ENCODE measurements around the gene SNX5. TPM values are rescaled to one million over a fixed set of nuclear protein-coding genes. Genes with fewer than 3 reads are reported as not detected.

Gene SNX5
- total and polyA plus RNA-seq, 9 of the 15 experiments (the other 6 are each of a cell fraction or from before 2014, with no cell fraction given), result 53.5 to 276 (median 160) TPM

- H3K4me2 ChIP-seq (ENCODE audit: insufficient read depth, low read length), result no peak overlapping the region
- H3K4me1 ChIP-seq (replicated peaks in 1 of 2; ENCODE audit: control insufficient read depth in 2 of 2, insufficient read depth in 2 of 2, low read length in 2 of 2), result peaks cover 7 to 14% of the 10 kb centered on the region in 2 experiments; a peak in 4 of 5 replicates
- no peaks in the 10 kb centered on the region for H3K27me3 ChIP-seq (ENCODE audit: control insufficient read depth in 2 of 2, insufficient read depth in 2 of 2, low read length in 2 of 2)
- no peak overlapping the region for H3K27ac ChIP-seq (ENCODE audit: extremely low read depth, low read depth, low read length)
- H2AFZ ChIP-seq (ENCODE audit: low read depth, low read length), result no peak overlapping the region
- no TSS peak for BruUV-seq (replicated peaks)
- intact Hi-C loops (cut with micrococcal nuclease), result no loop called here
- FAIRE-seq, result no peak
- no peak overlapping the region; a peak in 1 of 4 replicates for H3K9ac ChIP-seq (ENCODE audit: insufficient read depth in 1 of 2, low read depth in 2 of 2, low read length in 2 of 2)
- in situ Hi-C loops (cut with MboI), result no loop called here
- 22% methylated on average over 1 of the region's 1 CpG for WGBS (ENCODE audit: insufficient coverage, low coverage, missing lambda C conversion rate)
- H3K9me1 ChIP-seq (ENCODE audit: control insufficient read depth, insufficient read depth, low read length), result no peaks in the 10 kb centered on the region
- no peak for DNase-seq (ENCODE audit: extremely low read depth in 1 of 4, low spot score in 3 of 4)
- H3K79me2 ChIP-seq (ENCODE audit: control insufficient read depth, insufficient read depth, low read length), result no peaks in the 10 kb centered on the region
- H3K9me3 ChIP-seq (replicated peaks; ENCODE audit: control insufficient read depth, insufficient read depth, low read depth, low read length), result no peaks in the 10 kb centered on the region
- no peaks in the 10 kb centered on the region for H3K36me3 ChIP-seq (ENCODE audit: control insufficient read depth, insufficient read depth, low read length)
- no peaks in the 10 kb centered on the region for H4K20me1 ChIP-seq (replicated peaks; ENCODE audit: control insufficient read depth, insufficient read depth, low read length)
- ATAC-seq, result no peak
- ChIA-PET CTCF (ENCODE audit: low intra/inter-chr PET ratio) (no interaction called here), POLR2A (no interaction called here)
- H3K4me3 ChIP-seq, result no peak overlapping the region
- TF ChIP-seq, protein P1, sequence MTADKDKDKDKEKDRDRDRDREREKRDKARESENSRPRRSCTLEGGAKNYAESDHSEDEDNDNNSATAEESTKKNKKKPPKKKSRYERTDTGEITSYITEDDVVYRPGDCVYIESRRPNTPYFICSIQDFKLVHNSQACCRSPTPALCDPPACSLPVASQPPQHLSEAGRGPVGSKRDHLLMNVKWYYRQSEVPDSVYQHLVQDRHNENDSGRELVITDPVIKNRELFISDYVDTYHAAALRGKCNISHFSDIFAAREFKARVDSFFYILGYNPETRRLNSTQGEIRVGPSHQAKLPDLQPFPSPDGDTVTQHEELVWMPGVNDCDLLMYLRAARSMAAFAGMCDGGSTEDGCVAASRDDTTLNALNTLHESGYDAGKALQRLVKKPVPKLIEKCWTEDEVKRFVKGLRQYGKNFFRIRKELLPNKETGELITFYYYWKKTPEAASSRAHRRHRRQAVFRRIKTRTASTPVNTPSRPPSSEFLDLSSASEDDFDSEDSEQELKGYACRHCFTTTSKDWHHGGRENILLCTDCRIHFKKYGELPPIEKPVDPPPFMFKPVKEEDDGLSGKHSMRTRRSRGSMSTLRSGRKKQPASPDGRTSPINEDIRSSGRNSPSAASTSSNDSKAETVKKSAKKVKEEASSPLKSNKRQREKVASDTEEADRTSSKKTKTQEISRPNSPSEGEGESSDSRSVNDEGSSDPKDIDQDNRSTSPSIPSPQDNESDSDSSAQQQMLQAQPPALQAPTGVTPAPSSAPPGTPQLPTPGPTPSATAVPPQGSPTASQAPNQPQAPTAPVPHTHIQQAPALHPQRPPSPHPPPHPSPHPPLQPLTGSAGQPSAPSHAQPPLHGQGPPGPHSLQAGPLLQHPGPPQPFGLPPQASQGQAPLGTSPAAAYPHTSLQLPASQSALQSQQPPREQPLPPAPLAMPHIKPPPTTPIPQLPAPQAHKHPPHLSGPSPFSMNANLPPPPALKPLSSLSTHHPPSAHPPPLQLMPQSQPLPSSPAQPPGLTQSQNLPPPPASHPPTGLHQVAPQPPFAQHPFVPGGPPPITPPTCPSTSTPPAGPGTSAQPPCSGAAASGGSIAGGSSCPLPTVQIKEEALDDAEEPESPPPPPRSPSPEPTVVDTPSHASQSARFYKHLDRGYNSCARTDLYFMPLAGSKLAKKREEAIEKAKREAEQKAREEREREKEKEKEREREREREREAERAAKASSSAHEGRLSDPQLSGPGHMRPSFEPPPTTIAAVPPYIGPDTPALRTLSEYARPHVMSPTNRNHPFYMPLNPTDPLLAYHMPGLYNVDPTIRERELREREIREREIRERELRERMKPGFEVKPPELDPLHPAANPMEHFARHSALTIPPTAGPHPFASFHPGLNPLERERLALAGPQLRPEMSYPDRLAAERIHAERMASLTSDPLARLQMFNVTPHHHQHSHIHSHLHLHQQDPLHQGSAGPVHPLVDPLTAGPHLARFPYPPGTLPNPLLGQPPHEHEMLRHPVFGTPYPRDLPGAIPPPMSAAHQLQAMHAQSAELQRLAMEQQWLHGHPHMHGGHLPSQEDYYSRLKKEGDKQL (CRISPR knock-in tag; IDR thresholded peaks at IDR 0.05; ENCODE audit: borderline replicate concordance), result no peak
- TF ChIP-seq ZNF311 (CRISPR knock-in tag; IDR thresholded peaks at IDR 0.05) (no peak), PHF8 (IDR thresholded peaks at IDR 0.05; ENCODE audit: borderline replicate concordance, low read length) (no peak), BCL6 (CRISPR knock-in tag; IDR thresholded peaks at IDR 0.05) (no peak), HMGN3 (IDR thresholded peaks at IDR 0.05; ENCODE audit: borderline replicate concordance, extremely low read depth, insufficient read length, low read depth, low read length) (no peak), HEY1 (CRISPR knock-in tag; IDR thresholded peaks at IDR 0.05; ENCODE audit: borderline replicate concordance) (no peak), CBFA2T3 (IDR thresholded peaks at IDR 0.05) (no peak), C11orf30 (IDR thresholded peaks at IDR 0.05; ENCODE audit: low read depth) (no peak), ZNF23 (CRISPR knock-in tag; IDR thresholded peaks at IDR 0.05) (no peak), FOXO4 (CRISPR knock-in tag; IDR thresholded peaks at IDR 0.05) (no peak), CHD2 (IDR thresholded peaks at IDR 0.05; ENCODE audit: low read depth, low read length) (no peak), POLR2A (conservative IDR thresholded peaks at IDR 0.05) (no peak), DACH1 (IDR thresholded peaks at IDR 0.05; ENCODE audit: partially characterized antibody) (no peak)
- TF ChIP-seq, protein P2, sequence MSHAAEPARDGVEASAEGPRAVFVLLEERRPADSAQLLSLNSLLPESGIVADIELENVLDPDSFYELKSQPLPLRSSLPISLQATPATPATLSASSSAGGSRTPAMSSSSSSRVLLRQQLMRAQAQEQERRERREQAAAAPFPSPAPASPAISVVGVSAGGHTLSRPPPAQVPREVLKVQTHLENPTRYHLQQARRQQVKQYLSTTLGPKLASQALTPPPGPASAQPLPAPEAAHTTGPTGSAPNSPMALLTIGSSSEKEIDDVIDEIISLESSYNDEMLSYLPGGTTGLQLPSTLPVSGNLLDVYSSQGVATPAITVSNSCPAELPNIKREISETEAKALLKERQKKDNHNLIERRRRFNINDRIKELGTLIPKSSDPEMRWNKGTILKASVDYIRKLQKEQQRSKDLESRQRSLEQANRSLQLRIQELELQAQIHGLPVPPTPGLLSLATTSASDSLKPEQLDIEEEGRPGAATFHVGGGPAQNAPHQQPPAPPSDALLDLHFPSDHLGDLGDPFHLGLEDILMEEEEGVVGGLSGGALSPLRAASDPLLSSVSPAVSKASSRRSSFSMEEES (CRISPR knock-in tag; IDR thresholded peaks at IDR 0.05), result no peak
- TF ChIP-seq, protein P3, sequence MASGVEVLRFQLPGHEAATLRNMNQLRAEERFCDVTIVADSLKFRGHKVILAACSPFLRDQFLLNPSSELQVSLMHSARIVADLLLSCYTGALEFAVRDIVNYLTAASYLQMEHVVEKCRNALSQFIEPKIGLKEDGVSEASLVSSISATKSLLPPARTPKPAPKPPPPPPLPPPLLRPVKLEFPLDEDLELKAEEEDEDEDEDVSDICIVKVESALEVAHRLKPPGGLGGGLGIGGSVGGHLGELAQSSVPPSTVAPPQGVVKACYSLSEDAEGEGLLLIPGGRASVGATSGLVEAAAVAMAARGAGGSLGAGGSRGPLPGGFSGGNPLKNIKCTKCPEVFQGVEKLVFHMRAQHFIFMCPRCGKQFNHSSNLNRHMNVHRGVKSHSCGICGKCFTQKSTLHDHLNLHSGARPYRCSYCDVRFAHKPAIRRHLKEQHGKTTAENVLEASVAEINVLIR (CRISPR knock-in tag; IDR thresholded peaks at IDR 0.05), result no peak
Measured at GRCh38 chr20:17933121-17933520, 35.5 kb downstream of the SNX5 start.

All from K562 (cell line).